Testis (tissue), 3 donors: ENCODE measurements around the gene HOXC11. TPM values are rescaled to one million over a fixed set of nuclear protein-coding genes. Genes with fewer than 3 reads are reported as not detected.
A peak's percentile ranks its signal among the peaks of the same experiment; 100 is the strongest.

Source experiments
- DNase-seq: peaks from one replicate; pipeline ENCODE4 v3.0.0-alpha.2; 2019
- H3K27ac ChIP-seq, 2 donors: fragments of 200-600 bp; sonication (generic); one replicate each; pipeline ENCODE4 v1.5.1; 2019
- H3K27me3 ChIP-seq: fragments of 200-600 bp; sonication (generic); one replicate; pipeline ENCODE4 v1.5.1; 2019
- H3K36me3 ChIP-seq: fragments of 200-600 bp; sonication (generic); one replicate; pipeline ENCODE4 v1.5.1; 2017; ENCODE audit warnings: low read depth; ENCODE audit errors: missing control alignments
- H3K4me1 ChIP-seq: fragments of 200-600 bp; sonication (generic); one replicate; pipeline ENCODE4 v1.5.1; 2019
- H3K4me3 ChIP-seq, 2 donors: fragments of 200-600 bp; sonication (generic); one replicate each; pipeline ENCODE4 v1.5.1; 2017 to 2019
- H3K9me3 ChIP-seq: fragments of 200-600 bp; sonication (generic); one replicate; pipeline ENCODE4 v1.5.1; 2017
- CTCF ChIP-seq, 3 experiments: fragments of 450-650 bp in 2 of 3; fragments of 200-600 bp in 1 of 3; sonication (generic) in 1 of 3; IDR thresholded peaks; one replicate each; pipeline ENCODE4 v1.5.1; 2016 to 2019; ENCODE audit warnings: antibody characterized with exemption in 3 of 3, mild to moderate bottlenecking in 2 of 3, moderate library complexity in 1 of 3
- POLR2A ChIP-seq: fragments of 450-650 bp; IDR thresholded peaks from one replicate; pipeline ENCODE4 v1.6.1; 2017; ENCODE audit warnings: antibody characterized with exemption, mild to moderate bottlenecking, moderate library complexity
- WGBS, 2 donors: methylation state at CpG; one replicate each; pipeline ENCODE4 v1.1.5; 2018; 5-methylcytosine and 5-hydroxymethylcytosine counted together
- intact Hi-C: fragments of 100-400 bp; cut with DNase I; formaldehyde crosslinking; loops from one replicate; pipeline ENCODE4 v1.15.1; 2023; ENCODE audit warnings: low total_unique reads
- polyA plus RNA-seq: library from polyadenylated mRNA; stranded (reverse); fragments of 350-450 nt; fragmentation: Illumina TruSeq; extraction: RNeasy Lipid Tissue Mini Kit (QIAGEN cat#74804); gene quantifications from one replicate; pipeline ENCODE4 v1.2.3, GENCODE V29; 2014; ENCODE audit warnings: low read depth, low replicate concordance; ENCODE audit not compliant: insufficient read depth
- total RNA-seq, 2 donors: library from RNA; depleted of rRNA; stranded (reverse); fragments of >200 nt; gene quantifications; one replicate each; pipeline ENCODE4 v1.2.3, GENCODE V29; 2016

The HOXC11 gene
- total and polyA plus RNA-seq, 3 donors from 2014 or later: 0.18 to 1.1 (median 0.25) TPM

- peaks cover 11% of the 10 kb centered on the region for H3K4me1 ChIP-seq
- peak within 1 kb of the TSS in 1 of 2 donors; percentile 12 for H3K4me3 ChIP-seq
- TF ChIP-seq CTCF (IDR thresholded peaks at IDR 0.05): no peak
- no peak for TF ChIP-seq POLR2A
- DNase-seq: no peak
- no peaks in the 10 kb centered on the region for H3K9me3 ChIP-seq
- no peaks in the 10 kb centered on the region for H3K27me3 ChIP-seq
- no peak within 1 kb of the TSS for H3K27ac ChIP-seq
- intact Hi-C loops: no loop called here
- 4 to 5% methylated on average over 15 to 20 of the region's 20 CpGs for WGBS, 2 donors
- H3K36me3 ChIP-seq: no peaks in the 10 kb centered on the region
Observed at GRCh38 chr12:53954694-53955035, 18.3 kb upstream of the HOXC11 start, which contains the start of gene HOXC12. HOXC12 (plus strand) TSS chr12:53954903; CDS start chr12:53954930, 27 bp downstream.

GRCh38 chr12:53955036-53955775, 17.7 kb upstream of the HOXC11 start:
- Histone ChIP-seq H3K36me3 (no peaks in the 10 kb centered on the region), H3K9me3 (no peaks in the 10 kb centered on the region), H3K4me3 (peak overlapping the region in 1 of 2 donors; percentile 12), H3K4me1 (peaks cover 11% of the 10 kb centered on the region), H3K27ac (no peak overlapping the region), H3K27me3 (no peaks in the 10 kb centered on the region)
- no peak for DNase-seq
- 4 to 7% methylated on average over 10 to 85 of the region's 86 CpGs for WGBS, 2 donors
- intact Hi-C loops: no loop called here
- TF ChIP-seq POLR2A: no peak

- no peaks in the 10 kb centered on the region for H3K27me3 ChIP-seq
- H3K4me1 ChIP-seq: peaks cover 11% of the 10 kb centered on the region
- H3K4me3 ChIP-seq: no peak overlapping the region
- H3K27ac ChIP-seq: no peak overlapping the region
- no peaks in the 10 kb centered on the region for H3K9me3 ChIP-seq
- intact Hi-C loops: no loop called here
- TF ChIP-seq POLR2A: no peak
- no peak for TF ChIP-seq CTCF (IDR thresholded peaks at IDR 0.05)
- DNase-seq: no peak
- no peaks in the 10 kb centered on the region for H3K36me3 ChIP-seq
- 8 to 11% methylated on average over 10 of the region's 10 CpGs for WGBS, 2 donors
Observed at GRCh38 chr12:53955776-53956250, 17.1 kb upstream of the HOXC11 start.

GRCh38 chr12:53956251-53956887, 16.6 kb upstream of the HOXC11 start:
- H3K36me3 ChIP-seq: no peaks in the 10 kb centered on the region
- no peaks in the 10 kb centered on the region for H3K9me3 ChIP-seq
- H3K4me1 ChIP-seq: peaks cover 6% of the 10 kb centered on the region
- H3K27ac ChIP-seq: no peak overlapping the region
- no peaks in the 10 kb centered on the region for H3K27me3 ChIP-seq
- no peak for DNase-seq
- WGBS, 2 donors: 11 to 20% methylated on average over 25 of the region's 25 CpGs
- H3K4me3 ChIP-seq: no peak overlapping the region
- no peak for TF ChIP-seq CTCF (IDR thresholded peaks at IDR 0.05)
- no peak for TF ChIP-seq POLR2A
- intact Hi-C loops: no loop called here

GRCh38 chr12:53956914-53957536, 15.9 kb upstream of the HOXC11 start:
- intact Hi-C loops: no loop called here
- TF ChIP-seq CTCF (IDR thresholded peaks at IDR 0.05) (no peak), POLR2A (no peak)
- DNase-seq: no peak
- WGBS, 2 donors: 48 to 52% methylated on average over 3 to 9 of the region's 11 CpGs
- no peaks in the 10 kb centered on the region for H3K36me3 ChIP-seq
- no peak overlapping the region for H3K4me3 ChIP-seq
- peaks cover 3% of the 10 kb centered on the region for H3K27me3 ChIP-seq
- no peaks in the 10 kb centered on the region for H3K4me1 ChIP-seq
- H3K9me3 ChIP-seq: no peaks in the 10 kb centered on the region
- H3K27ac ChIP-seq: no peak overlapping the region
